OCI-LY1 (cell line): Measurements from ENCODE around the gene CEMIP.

Experiments used
- CTCF ChIP-seq: fragments of 200-600 bp; sonication (generic), shearing (Covaris generic); IDR thresholded peaks from 2 replicates; pipeline ENCODE4 v1.5.1; 2017; ENCODE audit warnings: mild to moderate bottlenecking, antibody characterized with exemption, low read length, moderate library complexity, mixed read lengths
- EZH2 ChIP-seq: fragments of 200-600 bp; sonication (generic), shearing (Covaris generic); IDR thresholded peaks from 2 replicates; pipeline ENCODE4 v1.8.0; 2017; ENCODE audit warnings: borderline replicate concordance, mixed run types, mild to moderate bottlenecking, antibody characterized with exemption, low read length, moderate library complexity, mixed read lengths

GRCh38 chr15:80873366-80873952 is 94.3 kb downstream of the CEMIP start:
- TF ChIP-seq CTCF (no peak), EZH2 (no peak)
